Inferior parietal cortex (tissue), 1 donor: Measurements from ENCODE around the gene FRMD1.

Experiments
- DNase-seq: peaks from one replicate; pipeline ENCODE4 v3.0.0-alpha.2; 2016; ENCODE audit errors: extremely low spot score

FRMD1 gene

DNA sequence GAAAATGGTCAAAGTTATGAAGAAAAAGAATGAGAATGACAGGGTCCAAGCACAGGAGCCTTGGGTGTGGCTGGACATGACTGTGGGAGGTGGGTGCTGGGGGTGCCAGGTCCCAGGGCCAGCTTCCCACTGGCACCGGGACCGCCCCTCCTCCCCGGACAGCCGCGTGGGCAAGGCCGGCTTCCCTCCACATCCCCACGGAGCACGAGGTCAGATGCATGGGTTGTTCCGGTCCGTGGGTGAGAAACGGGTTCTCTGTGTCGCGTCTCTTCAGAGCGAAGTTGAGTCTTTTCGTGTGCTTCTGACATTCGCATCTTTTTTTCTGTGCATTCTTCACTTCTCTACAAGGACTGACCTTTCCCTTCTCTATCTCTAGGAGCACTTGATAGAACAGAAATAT lies 51.5 kb downstream of the FRMD1 start:
- no peak for DNase-seq

DNA sequence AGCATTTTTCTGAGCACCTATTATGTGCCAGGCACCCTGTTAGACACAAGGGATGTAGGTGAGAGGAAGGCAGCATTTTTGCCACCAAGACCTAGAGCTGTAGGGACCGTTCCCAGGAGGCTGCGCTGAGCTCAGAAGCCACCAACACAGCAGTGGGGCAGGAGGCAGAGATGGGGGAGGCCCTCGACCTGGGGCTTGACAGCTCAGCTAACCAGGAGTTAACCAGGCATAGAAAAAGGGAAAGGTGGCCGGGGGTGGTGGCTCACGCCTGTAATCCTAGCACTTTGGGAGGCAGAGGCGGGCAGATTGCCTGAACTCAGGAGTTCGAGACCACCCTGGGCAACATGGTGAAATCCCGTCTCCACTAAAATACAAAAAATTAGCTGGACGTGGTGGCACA lies 52.1 kb downstream of the FRMD1 start:
- DNase-seq: no peak

DNA sequence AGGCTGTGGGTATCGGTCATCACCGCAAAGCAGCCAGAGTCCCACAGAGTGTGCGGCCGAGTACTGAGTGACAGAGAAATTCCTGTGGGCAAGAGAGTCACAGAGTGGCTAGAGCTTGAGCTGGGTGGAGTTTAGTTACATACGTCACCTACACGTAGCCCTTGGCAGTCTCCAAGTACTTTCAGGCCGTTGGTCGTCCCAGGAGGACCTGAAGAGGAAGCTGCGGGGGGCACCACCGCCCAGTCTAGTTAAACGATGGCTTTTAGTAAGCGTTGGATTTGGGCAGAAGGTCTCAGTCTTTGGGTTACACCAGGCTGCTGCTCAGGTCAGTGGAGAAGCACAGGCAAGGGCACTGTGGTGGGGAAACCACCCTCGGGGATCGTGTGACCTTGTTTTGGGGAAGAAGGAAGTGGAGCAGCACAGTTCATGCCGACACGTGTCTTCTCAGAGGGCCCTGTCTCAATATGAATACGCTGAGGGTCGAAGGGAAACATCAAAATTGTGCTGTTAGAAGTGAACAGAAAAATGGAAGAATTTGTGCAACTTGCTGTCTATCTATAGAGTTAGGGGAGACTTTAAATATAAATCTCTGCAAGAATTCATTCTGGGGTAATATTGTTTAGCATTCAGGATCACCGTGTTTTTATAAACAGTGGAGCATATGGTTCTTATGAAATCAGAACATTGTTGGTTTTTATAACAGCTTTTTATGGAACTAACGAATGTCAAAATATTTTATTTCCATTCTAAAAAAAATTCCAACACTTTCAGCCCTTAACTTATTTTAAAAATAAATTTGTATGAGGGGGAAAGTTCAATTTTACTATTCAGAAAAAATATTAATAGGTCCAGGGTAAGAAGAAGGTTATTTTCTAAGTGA lies 52.9 kb downstream of the FRMD1 start:
- no peak for DNase-seq

DNA sequence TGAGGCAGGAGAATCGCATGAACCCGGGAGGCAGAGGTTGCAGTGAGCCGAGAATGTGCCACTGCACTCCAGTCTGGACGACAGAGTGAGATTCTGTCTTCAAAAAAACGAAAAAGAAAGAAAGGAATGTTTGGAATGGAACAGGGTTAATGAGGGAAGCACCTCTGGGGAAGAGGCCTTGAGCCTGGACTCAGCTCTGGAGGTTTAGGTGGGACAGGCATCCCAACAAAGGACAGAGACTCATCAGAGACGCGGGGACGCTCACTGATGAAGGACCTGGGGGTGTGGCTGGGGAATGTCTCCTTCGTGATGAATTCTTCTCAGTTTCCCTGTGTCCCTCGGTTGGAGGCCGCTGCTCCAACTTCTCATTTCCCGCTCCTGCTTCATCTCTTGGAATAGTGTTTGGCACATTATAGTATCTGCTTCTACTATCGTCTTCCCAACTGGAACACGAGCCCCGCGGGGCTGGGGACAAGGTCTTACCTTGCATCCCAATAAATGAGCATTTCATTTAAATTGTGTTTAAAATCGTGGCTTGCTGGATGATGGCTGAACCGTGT lies 54.0 kb downstream of the FRMD1 start:
- no peak for DNase-seq

DNA sequence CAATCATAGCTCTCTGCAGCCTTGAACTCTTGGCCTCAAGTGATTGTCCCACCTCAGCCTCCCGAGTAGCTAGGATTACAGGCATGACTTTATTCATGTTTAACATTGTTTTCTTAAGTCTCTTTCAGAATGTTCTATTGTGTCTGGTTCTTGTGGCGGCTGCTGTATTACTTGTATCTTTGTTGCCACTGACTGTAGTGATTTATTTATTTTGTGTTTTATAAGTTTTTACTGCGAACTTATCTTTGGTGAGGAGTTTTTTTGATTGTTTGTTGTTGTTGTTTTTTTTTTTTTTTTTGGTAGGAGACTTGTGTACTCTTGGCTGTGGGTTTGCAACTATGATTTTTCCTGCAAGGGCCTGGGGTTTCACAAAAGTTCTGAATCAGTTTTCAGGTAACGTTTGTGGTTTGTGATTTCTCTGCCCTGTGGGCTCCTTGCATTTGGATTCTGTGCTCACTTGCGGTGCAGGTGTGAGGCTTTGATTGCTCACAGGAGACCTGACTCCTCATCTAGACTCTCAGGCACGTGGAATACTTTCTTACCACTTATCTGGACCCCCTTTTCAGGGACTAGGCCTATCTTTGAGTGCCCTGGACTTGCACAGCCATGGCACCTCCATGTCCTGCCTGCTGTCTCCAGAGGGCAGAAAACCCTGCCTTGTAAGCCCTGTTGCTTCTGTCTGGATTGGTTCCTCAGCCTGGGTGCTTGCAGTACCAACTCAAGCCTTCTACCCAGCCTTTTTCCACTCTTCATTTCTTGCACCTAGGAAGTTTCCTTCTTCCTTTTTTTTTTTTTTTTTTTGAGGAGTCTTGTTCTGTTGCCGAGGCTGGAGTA lies 56.3 kb downstream of the FRMD1 start:
- DNase-seq: no peak

DNA sequence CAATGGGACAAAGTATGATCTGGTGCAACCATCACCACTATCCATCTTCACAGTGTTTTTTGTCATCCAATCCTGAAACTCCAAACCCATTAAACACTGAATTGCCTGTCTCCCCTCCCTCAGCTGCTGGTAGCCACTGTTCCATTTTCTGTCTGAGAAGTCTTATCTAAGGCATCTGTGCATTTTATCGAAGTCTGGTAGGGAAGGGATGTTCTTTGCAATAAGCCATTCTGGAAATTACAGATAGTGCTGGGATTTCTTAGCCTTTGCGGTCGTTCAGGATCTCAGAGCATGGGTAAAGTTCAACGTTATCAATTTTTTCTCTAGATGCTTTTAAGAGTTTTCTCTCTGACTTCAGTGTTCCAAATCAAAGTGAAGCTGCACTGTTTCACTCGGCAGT lies 57.4 kb downstream of the FRMD1 start:
- DNase-seq: no peak

DNA sequence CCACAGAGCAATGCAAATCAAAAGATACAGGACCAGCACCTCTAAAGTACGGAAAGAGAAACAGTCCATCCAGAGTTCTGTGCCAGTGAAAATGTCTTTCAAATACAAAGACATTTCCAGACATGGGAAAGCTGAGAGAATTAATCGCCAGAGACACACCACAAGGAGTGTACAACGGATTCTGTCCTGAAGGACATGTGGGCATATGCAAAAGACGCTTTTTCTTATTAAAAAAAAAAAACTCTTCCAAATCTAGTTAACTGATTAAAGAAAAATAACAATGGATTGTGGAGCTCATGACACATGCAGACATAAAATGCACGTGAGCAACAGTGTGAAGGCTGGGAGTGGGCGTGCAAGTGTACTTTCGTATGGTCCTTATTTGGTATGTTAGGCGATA lies 58.8 kb downstream of the FRMD1 start:
- DNase-seq: no peak

DNA sequence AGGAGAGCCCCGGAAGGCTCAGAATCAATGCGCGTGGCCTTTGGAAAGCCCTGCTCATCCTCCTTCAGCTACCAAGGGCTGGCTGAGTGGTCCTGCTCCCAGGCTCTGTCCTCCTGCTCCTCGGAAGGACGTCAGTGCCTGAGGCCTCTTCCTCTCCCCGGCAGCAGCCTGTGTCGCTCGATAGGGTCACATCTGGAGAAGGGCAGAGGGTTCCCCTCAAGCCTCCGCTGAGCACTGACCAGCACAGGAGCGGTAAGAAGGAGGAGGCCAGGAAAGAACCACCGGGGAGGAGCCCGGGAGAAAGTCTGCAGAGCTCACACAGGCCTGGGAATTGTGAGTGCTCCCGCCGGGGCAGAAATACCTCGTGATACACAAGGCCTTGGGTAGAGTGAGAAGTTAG lies 60.3 kb downstream of the FRMD1 start:
- no peak for DNase-seq

DNA sequence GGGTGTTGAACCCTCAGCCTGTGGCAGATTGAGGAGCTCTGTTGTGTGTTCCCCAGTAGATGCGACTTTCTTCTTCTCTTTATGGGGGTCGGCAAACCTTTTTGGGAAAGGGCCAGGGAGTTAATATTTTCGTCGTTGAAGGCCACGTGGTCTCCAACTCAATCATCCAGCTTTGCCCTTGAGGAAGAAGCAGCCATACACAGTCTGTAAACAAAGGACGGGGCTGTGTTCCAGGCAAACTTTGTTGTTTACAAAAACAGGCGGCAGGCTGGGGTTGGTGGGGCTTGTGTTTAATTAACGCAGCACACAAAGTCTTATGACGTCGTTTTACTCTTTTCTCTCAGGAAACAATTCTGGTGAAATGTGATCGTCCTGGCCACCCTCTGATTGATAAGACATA lies 61.4 kb downstream of the FRMD1 start:
- DNase-seq: no peak

DNA sequence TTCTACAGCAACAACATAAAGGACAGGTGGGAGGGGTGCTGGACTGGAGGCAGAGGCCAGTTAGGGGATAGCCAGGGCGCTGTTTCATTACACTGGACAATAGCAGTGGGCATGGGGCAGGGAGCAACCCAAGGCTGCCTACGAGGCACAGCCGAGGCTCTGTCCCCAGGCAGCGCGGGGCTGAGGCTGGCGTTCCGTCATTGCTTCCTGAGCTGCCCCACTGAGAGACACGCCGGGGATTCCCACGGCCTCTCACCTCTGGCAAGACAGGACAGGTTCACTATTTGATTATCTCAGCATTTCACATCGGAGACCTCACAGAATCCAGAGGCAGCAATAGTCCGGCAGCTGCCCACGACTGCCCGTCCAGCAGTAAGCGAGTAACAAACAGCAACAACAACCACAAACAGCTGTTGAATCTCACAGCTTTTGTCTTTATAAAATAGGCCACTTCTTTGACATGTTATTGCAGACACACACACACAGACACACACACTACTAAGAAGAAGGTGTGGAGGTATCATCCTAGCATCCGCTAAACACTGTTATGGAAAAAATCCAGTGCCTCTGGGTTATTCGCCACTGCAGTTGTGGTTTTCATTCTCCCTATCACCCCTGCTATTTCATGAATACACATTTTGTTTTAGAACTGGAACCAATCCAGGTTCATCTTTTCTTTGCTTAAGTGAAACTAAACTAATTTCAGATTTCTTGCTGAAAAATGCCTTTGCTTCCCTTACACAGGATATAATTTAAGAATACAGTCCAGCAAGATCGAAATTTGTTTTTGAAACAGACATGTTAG lies 62.1 kb downstream of the FRMD1 start:
- no peak for DNase-seq

DNA sequence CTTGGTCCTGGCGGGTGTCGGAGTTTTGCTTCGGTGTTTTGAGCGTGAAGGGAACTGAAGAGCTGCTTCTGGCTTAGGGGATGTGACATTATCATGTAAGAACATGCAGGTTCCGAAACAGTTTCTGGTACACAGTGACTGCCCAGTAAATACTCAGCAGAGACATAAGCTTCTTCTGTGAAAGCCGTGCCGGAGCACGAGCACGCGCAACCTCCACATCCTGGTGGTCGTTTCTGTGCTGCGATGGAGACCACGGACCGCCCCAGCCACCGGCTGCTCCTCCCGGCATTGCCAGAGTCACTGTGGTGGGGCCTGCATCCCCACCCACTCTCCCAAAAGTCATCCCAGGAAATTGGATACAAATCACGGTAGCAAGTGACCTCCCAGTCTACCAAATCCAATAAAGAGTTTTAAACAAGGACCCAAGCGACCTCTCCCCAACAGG lies 62.8 kb downstream of the FRMD1 start:
- DNase-seq: no peak

DNA sequence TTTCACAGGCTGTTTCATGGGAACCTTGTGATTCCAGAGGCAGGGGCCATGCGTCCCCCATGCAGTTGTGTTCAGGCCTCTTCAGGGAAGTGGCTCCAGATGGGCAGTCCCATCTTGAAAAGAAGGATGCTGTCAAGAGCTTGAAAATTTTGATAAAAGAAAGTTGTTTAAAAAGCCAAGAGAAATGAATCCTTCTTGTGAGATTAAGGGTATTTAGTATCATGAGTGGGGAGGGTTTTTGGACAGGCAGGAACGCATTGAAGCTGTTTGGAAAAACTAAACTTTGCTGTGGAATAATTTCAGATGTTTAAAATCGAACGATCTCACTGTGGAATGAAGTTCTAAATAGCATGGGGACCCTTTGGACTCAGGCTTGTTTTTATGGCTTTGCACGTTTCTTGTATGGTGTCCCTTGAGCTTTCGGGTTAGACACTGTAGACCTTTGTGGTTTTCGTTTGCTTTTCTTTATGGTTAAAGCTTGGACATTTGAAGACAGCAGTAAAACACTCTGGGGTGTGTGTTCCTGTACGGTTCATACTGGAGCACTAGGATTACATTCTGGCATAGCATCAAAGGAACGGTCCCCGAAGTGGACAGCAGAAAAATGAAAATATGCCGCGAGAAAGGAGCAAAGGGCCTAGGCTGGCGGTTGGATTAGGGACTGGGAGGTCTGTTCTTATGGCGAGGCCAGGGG lies 63.4 kb downstream of the FRMD1 start:
- DNase-seq: no peak

DNA sequence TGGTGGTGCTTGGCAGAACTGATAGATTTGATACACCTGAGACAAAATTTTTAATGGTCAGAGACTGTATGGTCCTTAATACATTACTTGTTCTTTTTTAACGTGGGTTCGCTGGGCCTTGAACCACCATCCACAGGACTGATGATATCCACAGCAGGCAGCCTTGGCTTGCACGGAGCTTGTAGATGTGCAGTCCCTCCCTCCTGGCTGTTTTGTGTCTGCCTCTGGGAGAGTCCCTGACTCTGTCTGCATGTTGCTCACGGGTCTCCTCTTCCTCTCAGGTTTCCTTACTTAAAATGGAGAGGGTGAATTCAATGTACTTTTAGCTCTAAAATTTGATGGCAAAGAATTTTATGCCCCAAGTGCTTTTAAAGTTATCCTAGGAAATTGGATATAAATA lies 64.0 kb downstream of the FRMD1 start:
- DNase-seq: no peak

DNA sequence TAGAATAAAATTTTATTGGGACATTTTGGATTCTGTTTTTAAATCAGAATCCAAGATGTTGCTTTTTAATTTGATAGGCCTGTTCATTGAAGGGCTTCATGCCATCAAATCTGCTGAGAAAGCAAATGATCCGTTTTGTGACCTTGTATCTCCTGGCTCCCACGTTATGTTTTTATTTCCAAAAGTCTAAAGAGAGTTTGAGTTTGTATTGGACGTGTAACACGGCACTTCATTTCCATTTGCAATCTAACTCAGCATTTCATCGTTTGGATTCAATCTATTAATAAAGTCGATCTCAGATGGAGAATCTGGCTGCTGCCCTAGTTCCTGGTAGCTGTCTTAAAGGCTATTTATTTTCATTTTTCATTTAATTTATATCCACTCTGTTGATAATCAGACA lies 64.6 kb downstream of the FRMD1 start:
- no peak for DNase-seq

DNA sequence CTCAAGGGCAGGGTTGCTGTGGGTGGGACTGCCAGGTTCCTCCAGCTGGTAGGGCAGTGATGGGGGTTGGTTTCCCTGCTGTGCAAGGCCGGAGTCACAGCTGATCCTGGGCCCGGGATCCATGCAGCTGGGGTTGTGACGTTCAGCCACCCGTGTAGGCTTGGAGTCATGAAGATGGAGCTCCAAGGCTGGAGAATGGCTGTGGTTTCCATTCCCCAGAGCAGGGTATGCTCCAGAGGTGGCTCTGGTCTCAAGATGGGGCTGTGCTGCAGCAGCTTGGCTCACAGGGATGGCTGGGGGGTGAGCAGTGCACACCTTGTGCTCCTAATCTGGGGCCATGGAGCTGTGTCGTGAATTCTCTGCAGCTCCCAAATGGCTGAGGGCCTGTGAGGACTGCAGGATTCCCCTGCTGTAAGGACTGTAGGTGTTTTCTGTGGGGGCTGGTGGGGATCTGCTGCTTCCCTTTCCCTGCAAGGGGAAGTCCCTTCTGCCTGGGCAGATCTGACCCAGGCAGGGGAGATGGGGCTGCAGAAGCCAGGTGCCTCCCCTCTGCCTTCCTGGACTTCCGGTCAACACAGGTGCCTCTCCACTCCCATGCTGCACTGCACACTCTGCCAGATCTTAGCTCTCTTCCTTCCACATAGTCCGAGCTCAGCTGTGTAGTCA lies 65.6 kb downstream of the FRMD1 start:
- DNase-seq: no peak

DNA sequence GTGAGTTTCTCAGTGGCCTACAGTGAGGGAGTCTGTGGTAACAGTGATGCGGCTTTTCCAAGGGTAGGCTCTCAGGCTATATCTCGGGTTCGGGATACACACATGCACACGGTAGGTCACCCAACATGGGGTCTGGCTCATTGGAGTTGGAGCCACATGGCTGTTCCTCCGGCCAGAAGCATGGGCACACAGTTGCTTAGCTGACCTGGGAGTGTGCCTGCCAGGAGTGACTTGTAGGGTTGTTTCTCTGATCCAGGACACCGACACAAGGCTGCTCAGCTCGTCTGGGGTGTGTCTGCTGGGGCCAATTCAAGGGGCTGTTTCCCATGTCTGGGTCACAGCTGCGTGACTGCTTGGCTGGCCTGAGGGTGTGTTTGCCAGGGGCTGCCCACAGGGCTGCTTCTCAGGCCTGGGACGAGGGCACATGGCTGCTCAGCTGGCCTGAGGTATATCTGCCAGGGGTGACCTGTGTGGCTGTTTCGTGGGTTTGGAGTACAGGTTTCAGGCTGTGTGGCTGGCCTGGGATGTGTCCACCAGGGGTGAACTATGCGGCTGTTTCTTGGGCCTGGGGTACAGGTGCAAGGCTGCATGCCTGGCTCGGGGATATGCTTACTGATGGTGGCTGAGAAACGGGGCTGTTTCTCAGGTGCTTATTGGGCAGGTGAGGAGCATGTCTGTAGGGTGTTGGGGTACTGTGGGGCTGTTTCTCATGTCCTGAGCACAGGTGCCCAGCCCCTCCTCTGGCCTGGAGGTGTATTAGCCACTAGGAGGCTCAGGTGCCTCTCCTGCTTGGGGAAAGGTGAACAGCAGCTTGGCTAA lies 66.4 kb downstream of the FRMD1 start:
- DNase-seq: no peak

DNA sequence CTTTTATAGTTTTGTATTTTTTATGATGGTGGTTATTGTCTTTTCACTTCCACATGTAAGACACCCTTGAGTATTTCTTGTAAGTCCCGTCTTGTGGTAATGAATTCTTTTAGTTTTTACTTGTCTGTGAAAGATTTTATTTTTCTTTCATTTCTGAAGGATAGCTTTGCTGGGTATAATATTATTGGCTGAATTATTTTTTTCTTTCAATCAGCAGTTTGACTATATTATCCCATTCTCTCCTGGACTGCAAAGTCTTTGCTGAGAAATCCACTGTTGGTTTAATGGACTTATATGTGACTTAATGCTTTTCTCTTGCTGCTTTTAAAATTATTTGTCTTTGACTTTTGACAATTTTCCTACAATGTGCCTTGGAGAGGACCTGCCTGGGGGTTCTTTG lies 67.7 kb downstream of the FRMD1 start:
- DNase-seq: no peak

DNA sequence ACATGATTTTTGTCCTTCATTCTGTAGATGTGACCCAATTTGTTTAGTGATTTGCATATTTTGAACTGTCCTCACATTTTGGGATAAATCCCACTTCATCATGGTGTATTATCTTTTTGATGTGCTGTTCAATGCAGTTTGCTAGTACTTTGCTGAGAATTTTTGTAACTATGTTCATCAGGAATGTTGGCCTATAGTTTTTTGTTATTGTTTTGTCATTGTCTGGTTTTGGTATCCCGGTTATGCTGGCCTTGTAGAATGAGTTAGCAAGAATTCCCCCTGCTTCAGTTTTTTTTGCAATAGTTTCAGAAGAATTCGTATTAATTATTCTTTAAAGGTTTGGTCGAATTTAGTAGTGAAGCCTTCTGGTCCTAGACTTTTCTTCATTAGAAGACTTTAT lies 69.7 kb downstream of the FRMD1 start:
- DNase-seq: no peak

DNA sequence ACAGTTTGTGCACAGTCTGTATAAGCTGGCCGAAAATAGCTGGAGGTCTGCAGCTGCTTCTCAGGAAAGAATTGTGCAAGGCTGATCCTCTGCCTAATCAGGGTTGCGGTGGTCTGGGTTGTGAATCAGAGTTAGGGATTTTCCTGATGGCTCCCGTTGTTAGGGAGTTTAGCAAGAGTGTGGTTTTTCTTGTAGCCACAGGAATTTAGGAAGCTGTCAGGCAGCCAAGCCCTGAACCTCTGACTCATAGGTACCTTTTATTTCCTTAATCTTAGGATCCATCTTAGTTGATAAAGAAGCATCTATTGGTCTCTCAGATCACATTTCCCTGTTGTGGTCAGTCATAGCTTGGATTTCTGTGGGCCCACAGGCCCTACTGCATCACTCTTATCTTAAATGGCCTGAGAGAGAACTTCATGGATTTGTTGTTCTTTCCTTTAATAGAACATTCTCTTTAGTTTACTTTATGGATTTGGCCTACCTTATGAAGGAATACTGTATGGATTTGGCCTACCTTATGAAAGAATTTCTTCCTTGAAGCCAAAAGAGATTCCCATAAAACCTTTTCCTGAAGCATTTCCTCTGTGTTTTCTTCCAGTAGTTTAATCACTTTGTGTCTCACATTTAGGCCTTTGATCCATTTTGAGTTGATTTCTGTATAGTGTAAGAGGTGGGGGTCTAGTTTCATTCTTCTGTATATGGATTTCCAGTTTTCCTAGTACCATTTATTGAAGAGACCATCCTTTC lies 71.2 kb downstream of the FRMD1 start:
- no peak for DNase-seq
